K562 (cell line): ENCODE measurements around the gene SBNO1.
A peak's percentile ranks its signal among the peaks of the same experiment; 100 is the strongest.

ENCODE experiments used
- CTCF ChIP-seq, 3 experiments: IDR thresholded peaks in 2 of 3; conservative IDR thresholded peaks in 1 of 3; 2 replicates each; pipeline ENCODE4 v1.5.1; 2011 to 2012; ENCODE audit warnings: low read length in 3 of 3, mild to moderate bottlenecking in 3 of 3, control low read depth in 2 of 3, improper control_type of control experiment in 1 of 3, inconsistent platforms in 1 of 3, low read depth in 1 of 3, mixed read lengths in 1 of 3, moderate library complexity in 1 of 3; ENCODE audit not compliant: insufficient read depth in 2 of 3
- E2F6 ChIP-seq, 2 experiments: IDR thresholded peaks; 2 replicates each; pipeline ENCODE4 v1.6.1; 2011; ENCODE audit warnings: borderline replicate concordance in 1 of 2, control low read depth in 1 of 2, low read depth in 1 of 2, low read length in 1 of 2, mild to moderate bottlenecking in 1 of 2, mixed read lengths in 1 of 2, moderate library complexity in 1 of 2; ENCODE audit not compliant: insufficient read depth in 1 of 2, insufficient read length in 1 of 2, poor library complexity in 1 of 2, severe bottlenecking in 1 of 2; ENCODE audit errors: extremely low read depth in 1 of 2
- EZH2 ChIP-seq: IDR thresholded peaks from 2 replicates; pipeline ENCODE4 v1.6.1; 2012; ENCODE audit warnings: low read depth, mild to moderate bottlenecking, inconsistent platforms, low read length, borderline replicate concordance
- FOXM1 ChIP-seq, 2 experiments: fragments of 450-650 bp in 1 of 2; sonication (generic) in 1 of 2; formaldehyde crosslinking in 1 of 2; IDR thresholded peaks; 2 replicates each; pipeline versions ENCODE4 v1.6.1 to v1.9.0; 2017 to 2022; ENCODE audit warnings: low read depth in 2 of 2, mild to moderate bottlenecking in 2 of 2, missing genetic modification reagents in 1 of 2, moderate library complexity in 1 of 2
- JUNB ChIP-seq: fragments of 450-650 bp; formaldehyde crosslinking; conservative IDR thresholded peaks from 2 replicates; pipeline ENCODE4 v1.4.0; 2020; ENCODE audit warnings: mild to moderate bottlenecking
- KAT2B ChIP-seq: IDR thresholded peaks from one replicate; pipeline ENCODE4 v1.6.1; 2012; ENCODE audit warnings: low read depth, mild to moderate bottlenecking, control low read depth, inconsistent platforms, low read length, moderate library complexity
- MYC ChIP-seq, 2 experiments: fragments of 250-450 bp in 1 of 2; sonication (Bioruptor Pico) in 1 of 2; IDR thresholded peaks; 2 replicates each; pipeline versions ENCODE4 v1.5.1 to v1.6.1; 2012 to 2021; ENCODE audit warnings: low read depth in 2 of 2, borderline replicate concordance in 1 of 2, improper control_type of control experiment in 1 of 2, low read length in 1 of 2, mild to moderate bottlenecking in 1 of 2, moderate library complexity in 1 of 2
- PHF21A ChIP-seq: fragments of 450-650 bp; IDR thresholded peaks from 2 replicates; pipeline ENCODE4 v1.6.1; 2017; ENCODE audit warnings: low read depth, borderline replicate concordance
- PTBP1 ChIP-seq: fragments of 200-400 bp; formaldehyde crosslinking; IDR thresholded peaks from 2 replicates; pipeline ENCODE4 v1.6.1; 2017; ENCODE audit warnings: low read depth, low read length
- SIN3A ChIP-seq, 2 experiments: fragments of 150-350 bp in 1 of 2; IDR thresholded peaks; 2 replicates each; pipeline ENCODE4 v1.6.1; 2011 to 2016; ENCODE audit warnings: borderline replicate concordance in 2 of 2, low read depth in 2 of 2, low read length in 2 of 2, mild to moderate bottlenecking in 2 of 2, moderate library complexity in 2 of 2; ENCODE audit not compliant: control insufficient read depth in 1 of 2
- SP2 ChIP-seq: IDR thresholded peaks from 2 replicates; pipeline ENCODE4 v1.6.1; 2011; ENCODE audit warnings: mild to moderate bottlenecking, low read depth, low read length, moderate library complexity; ENCODE audit not compliant: poor library complexity, severe bottlenecking; ENCODE audit errors: extremely low read depth
- ZC3H4 ChIP-seq: sonication (generic); formaldehyde crosslinking; IDR thresholded peaks from 2 replicates; pipeline ENCODE4 v1.9.0; 2021; ENCODE audit warnings: missing genetic modification reagents, borderline replicate concordance
- ZKSCAN8 ChIP-seq: fragments of 200-800 bp; sonication (Bioruptor generic); IDR thresholded peaks from 2 replicates; pipeline ENCODE4 v1.6.1; 2016; ENCODE audit warnings: missing genetic modification characterization, missing compliant biosample characterization
- ZNF134 ChIP-seq: fragments of 250-450 bp; sonication (Bioruptor Pico); conservative IDR thresholded peaks from 2 replicates; pipeline ENCODE4 v1.4.0; 2020

- TF ChIP-seq KAT2B = no peak
- TF ChIP-seq FOXM1 (IDR thresholded peaks at IDR 0.05; ENCODE audit: low read depth) = no peak
- no peak for TF ChIP-seq FOXM1 (CRISPR knock-in tag; IDR thresholded peaks at IDR 0.05; ENCODE audit: low read depth)
- TF ChIP-seq ZKSCAN8 (CRISPR knock-in tag) = no peak
- 0 out of 6 replicates have a peak, but pooled peaks of 1 of the 3 experiments have one; percentile 17 for TF ChIP-seq CTCF (IDR thresholded peaks at IDR 0.05 in 2 of 3, conservative IDR thresholded peaks at IDR 0.05 in 1 of 3; ENCODE audit: insufficient read depth in 2 of 3, low read depth in 1 of 3, low read length in 3 of 3)
- TF ChIP-seq PTBP1 = no peak
- peak; percentile 40; the same call in 1 of the 2 replicates for TF ChIP-seq PHF21A
- no peak for TF ChIP-seq EZH2
- no peak for TF ChIP-seq SIN3A (IDR thresholded peaks at IDR 0.05; ENCODE audit: borderline replicate concordance in 2 of 2, control insufficient read depth in 1 of 2, low read depth in 2 of 2, low read length in 2 of 2)
- no peak for TF ChIP-seq SP2
- TF ChIP-seq E2F6 (IDR thresholded peaks at IDR 0.05; ENCODE audit: borderline replicate concordance in 1 of 2, extremely low read depth in 1 of 2, insufficient read depth in 1 of 2, insufficient read length in 1 of 2, low read depth in 1 of 2, low read length in 1 of 2, poor library complexity in 1 of 2, severe bottlenecking in 1 of 2) = no peak
- TF ChIP-seq ZNF134 (CRISPR knock-in tag) = no peak
- TF ChIP-seq MYC (IDR thresholded peaks at IDR 0.05; ENCODE audit: low read depth, low read length) = 0 out of 2 replicates have a peak, but pooled peaks have one; percentile 11
- TF ChIP-seq MYC (CRISPR knock-in tag; IDR thresholded peaks at IDR 0.05; ENCODE audit: borderline replicate concordance, low read depth) = no peak
- no peak for TF ChIP-seq JUNB
- TF ChIP-seq ZC3H4 (CRISPR knock-in tag) = no peak
Observed at GRCh38 chr12:123387508-123388176, 23.0 kb upstream of the SBNO1 start.
